ENCODE data around the gene FARS2.

DNA sequence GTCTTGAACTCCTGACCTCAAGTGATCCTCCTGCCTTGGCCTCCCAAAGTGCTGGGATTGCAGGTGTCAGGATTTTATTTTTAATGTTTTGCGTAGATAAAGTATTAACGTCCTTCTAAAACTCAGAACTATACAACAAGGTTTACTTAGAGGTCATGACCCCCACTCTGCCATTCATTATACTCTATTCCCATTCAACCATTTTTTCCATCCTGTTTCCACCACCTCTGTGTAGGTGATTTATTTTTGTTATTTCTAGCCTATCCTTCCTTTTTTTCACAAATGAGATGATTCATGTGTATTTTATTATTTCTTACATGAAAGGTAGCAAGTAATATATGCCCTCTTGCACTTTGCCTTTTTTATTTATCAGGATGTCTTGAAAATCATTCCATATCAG lies 138.1 kb downstream of the FARS2 start:
- TF ChIP-seq POLR2A (IDR thresholded peaks at IDR 0.05; ENCODE audit: low read depth, low read length) (no peak), EZH2 (IDR thresholded peaks at IDR 0.05; ENCODE audit: borderline replicate concordance, low read depth, low read length, severe bottlenecking) (no peak), POLR2AphosphoS5 (IDR thresholded peaks at IDR 0.05; ENCODE audit: insufficient read depth, low read depth, low read length) (no peak)
- TF ChIP-seq, protein P1, sequence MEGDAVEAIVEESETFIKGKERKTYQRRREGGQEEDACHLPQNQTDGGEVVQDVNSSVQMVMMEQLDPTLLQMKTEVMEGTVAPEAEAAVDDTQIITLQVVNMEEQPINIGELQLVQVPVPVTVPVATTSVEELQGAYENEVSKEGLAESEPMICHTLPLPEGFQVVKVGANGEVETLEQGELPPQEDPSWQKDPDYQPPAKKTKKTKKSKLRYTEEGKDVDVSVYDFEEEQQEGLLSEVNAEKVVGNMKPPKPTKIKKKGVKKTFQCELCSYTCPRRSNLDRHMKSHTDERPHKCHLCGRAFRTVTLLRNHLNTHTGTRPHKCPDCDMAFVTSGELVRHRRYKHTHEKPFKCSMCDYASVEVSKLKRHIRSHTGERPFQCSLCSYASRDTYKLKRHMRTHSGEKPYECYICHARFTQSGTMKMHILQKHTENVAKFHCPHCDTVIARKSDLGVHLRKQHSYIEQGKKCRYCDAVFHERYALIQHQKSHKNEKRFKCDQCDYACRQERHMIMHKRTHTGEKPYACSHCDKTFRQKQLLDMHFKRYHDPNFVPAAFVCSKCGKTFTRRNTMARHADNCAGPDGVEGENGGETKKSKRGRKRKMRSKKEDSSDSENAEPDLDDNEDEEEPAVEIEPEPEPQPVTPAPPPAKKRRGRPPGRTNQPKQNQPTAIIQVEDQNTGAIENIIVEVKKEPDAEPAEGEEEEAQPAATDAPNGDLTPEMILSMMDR (IDR thresholded peaks at IDR 0.05; ENCODE audit: extremely low read depth in 1 of 2, insufficient read depth in 1 of 2, low read depth in 1 of 2, low read length in 2 of 2) = no peak
